Stimulated activated CD4-positive, alpha-beta T cell treated with anti-CD3 and anti-CD28 coated beads, Interleukin-1b, Interleukin-23, amount 100 ng/mL, for 48 hours (primary cell): ENCODE data around the gene STK17B.
"Not testable (repeated sequence)": the region's sequence is repeated elsewhere in the genome, so short reads cannot be mapped to it uniquely, and the experiment has no call there.

Source experiments
- DNase-seq: peaks from one replicate; pipeline ENCODE4 v3.0.0-alpha.2; 2020

STK17B gene

DNA sequence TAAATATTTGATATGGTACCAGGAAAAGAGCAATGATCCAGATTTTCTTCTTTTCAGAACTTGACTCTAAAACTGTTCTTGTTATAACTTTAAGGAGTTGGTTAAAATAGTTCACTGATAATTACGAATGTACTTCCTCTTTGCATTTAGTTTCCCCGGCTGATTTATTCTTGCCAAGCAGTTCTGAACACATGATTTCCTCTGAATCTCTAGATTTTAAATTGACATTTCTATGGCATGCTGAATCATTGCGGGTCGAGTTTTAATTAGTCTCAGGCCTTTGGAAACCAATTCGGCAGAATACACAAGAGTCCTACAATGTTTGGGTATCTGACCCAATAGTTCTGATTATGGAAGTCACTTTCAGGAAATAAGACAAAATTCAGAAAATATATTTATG lies 65.4 kb downstream of the STK17B start:
- DNase-seq = no peak

DNA sequence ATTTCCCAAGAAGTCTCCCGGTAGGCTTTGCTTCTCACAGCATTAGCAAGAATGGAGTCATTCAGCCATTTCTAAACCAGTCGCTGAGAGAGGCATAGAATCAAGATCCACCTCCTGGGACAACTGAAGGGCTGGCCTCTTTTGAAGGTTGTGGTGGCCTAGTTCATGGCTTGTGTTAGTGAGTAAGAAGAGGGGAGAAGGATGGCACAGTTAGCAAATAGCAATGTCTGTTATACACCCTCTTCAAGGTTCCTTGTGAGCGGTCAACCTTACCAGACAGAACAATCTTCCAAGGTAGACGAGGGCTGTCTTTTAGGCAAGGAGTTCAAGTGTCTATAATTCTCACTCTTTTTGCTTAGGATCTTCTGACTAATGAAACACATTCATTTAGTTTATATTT lies 67.3 kb downstream of the STK17B start:
- DNase-seq = no peak

DNA sequence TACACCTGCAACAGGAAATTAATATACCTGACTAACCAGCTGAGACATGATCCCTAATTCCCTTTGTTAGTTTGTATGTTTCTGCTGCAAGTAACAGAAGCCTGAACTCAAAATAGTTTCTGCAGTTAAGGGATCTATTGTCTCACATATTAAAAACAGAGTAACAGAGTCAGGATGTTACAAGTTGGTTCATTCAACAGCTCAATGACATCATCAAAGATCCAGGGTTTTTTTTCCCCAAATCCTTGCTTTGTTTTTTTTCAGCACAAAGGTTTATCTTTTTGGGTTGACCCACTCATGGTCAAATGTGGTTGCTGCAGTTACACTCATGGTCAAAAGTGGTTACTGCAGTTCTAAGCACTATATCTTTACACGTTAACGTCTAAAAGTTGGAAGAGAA lies 67.8 kb downstream of the STK17B start:
- DNase-seq = no peak

DNA sequence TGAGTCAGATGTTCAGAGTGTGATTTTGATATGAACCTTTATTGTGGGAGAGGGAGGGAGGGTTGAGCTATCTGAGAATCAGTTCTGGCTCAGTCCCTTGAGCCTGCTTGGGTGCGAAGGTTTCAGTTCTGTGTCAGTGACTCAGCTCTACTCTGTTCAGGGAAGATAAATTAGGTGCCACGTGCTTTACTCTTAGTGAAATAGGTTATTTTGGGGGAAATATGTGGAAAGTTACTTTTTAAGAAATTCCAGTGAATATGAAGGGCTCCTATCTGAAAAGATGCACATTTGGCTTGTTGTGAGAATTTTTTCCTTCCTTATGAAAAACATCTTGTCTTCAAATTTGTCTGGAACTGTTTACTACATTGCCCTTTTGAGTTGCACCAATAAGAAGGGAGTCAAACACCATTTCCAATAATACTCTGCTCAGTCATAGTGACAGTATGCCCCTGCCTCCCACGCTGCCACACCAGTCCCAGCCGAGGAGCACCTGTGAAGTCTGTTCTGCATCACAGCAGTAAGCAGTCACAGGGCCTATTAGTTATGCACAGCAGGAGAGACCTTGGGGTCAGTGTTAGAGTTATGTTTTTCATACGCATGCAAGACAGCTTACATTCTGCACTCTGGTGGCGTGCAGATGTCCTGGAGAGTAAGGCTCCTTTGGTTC lies 69.9 kb downstream of the STK17B start:
- DNase-seq = peak; percentile 77

DNA sequence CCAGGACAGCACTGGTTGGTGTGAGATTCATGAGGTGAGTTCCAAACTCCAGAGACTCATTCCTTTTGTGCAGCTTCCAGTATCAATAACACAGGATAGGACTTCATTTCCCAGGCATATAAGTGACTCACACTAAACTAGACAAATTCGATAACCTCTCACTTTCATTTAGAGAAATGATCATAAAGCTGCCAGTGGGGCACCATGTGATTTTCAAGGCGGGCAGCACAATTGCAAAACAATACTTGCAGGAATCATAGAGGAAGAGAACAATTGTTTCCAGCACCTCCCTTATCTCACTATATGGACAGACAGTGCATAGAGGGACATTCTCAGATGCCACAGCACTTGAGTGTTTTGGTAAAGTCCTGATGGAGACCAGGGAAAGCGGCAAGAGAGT lies 71.5 kb downstream of the STK17B start:
- DNase-seq = no peak

DNA sequence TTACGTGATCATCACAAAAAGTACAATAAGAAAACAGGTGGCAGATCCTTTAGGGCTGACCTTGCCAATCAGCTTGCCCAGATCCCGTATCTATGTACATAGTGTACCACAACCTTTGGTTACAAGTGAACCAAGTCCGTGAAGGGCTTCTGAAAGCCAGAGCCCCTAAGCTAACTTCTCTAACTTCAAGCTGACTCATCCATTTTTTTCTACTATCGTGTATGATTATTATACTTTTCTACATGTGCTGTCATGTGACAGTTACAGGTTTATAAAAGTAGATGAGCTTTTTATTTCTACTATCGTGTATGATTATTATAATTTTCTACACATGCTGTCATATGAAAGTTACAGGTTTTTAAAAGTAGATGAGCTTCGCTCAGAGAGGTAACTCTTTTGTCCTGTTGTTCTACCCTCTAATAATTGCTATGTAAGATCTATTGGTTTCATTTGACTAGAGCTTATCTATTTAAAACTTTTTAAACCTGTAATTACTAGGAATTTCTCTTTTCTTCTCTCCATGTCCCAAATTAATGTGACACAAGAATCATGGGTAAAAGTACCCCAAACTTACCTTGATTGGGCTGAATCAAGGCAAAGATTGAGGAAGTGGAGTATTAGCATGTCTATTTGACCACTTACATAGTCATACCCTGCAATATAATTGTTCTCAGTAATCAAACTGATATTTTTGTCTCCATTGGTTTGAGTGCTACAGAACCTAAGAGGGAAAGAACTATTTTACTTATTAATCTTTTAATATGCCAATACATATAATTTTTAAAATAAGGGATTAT lies 73.3 kb downstream of the STK17B start:
- no peak for DNase-seq

DNA sequence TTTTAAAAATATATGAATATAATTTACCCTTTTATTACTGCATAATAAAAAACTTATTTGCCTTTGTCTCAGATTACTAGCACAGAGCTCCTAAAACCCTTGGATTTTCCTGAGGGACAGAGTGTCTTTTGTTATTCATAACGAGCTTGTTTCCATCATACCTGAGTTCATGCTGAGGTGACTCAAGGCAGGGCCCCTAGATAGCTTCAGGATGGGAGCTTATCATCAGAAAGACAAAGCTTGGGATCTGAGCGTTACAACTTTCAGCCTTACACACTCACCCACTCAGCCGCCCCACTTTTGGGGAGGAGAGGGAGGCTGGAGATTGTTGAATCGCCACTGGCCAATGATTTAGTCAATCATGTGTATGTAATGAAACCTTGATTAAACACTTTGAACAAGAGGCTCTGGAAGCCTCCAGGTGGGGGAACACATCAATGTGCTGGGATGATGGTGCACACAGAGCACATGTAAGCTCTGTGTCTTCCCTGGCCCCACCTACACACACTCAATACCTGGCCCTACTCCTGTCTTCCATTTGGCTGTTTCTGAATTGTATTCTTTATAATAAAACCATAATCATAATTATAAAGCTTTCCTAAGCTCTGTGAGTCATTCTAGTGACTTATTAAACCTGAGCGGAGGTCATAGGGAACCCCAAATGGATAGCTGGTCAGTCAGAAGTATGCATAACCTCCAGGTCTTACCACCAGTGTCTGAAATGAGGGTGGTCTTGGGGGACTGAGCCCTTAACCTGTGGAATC lies 74.2 kb downstream of the STK17B start:
- no peak for DNase-seq

DNA sequence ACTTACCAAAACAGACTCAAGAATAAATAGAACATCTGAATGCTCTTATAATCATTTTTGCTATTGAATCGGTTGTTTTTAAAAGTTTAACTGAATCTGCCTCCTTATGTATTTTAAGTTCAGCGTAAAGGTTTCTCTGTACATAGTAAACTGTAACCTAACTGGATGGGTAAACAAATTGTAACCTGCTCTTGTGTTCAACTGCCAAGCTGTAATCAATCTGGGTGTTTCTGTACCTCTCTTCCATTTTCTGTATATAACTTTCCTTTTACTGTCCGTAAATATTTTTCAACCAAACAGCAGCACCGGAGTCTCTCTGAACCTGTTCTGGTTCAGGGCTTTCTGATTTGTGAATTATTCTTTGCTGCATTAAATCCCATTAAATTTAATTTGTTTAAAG lies 75.1 kb downstream of the STK17B start:
- DNase-seq = no peak

DNA sequence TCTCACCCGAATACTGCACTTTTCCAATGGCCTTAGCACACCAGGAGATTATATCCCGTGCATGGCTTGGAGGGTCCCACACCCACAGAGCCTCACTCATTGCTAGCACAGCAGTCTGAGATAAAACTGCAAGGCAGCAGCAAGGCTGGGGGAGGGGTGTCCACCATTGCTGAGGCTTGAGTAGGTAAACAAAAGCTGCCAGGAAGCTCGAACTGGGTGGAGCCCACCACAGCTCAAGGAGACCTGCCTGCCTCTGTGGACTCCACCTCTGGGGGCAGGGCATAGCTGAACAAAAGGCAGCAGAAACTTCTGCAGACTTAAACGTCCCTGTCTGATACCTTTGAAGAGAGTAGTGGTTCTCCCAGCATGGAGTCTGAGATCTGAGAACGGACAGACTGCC lies 81.9 kb downstream of the STK17B start:
- not testable (repeated sequence) for DNase-seq

DNA sequence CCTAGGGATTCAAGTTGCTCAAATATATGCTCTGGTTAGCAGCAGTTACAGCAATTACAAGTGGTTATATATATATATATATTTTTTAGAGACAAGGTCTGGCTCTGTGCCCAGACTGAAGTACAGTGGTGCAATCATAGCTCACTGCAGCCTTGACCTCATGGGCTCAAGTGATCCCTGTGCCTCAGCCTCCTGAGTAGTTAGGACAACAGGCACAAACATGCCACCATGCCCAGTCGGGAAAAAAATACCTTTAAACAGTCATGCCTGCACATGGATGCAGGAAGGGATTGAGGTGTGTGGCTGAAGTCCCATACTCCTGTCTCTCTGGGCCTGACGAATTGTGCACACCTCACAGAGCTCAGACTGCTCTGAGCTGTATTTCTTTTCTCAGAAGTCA lies 83.2 kb downstream of the STK17B start:
- DNase-seq = no peak

DNA sequence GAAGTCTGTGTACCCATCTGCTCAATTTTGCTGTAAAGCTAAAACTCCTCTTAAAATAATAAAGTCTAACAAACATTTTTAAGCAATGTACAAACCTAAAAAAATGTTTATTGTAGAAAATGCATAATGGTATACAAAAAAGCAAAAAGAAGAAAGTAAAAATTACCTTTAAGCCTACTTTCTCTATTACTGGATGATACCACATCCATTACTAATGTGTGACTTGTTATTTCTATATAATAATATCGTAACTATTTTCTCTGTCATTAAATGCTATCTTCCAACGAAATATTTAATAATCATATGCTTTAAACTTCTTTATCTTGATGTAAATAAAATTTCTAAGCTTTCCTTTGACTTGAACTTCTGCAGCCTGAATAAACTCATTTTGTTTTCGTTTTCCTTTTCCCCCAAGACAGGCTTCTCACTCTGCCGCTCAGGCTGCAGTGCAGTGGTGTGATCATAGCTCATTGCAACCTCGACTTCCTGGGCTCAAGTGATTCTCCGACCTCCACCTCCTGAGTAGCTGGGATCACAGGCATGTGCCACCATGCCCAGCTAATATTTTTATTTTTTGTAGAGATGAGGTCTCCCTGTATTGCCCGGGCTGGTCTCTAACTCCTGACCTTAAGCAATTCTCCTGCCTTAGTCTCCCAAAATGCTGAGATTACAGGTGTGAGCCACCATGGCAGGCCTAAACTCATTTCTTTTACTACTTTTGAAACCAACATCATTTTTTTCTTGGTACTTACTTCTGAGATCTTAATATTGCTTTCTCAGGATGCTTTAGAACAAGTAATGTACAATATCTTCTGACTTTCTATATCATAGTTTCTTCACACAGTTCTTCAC lies 84.6 kb downstream of the STK17B start:
- DNase-seq = no peak

DNA sequence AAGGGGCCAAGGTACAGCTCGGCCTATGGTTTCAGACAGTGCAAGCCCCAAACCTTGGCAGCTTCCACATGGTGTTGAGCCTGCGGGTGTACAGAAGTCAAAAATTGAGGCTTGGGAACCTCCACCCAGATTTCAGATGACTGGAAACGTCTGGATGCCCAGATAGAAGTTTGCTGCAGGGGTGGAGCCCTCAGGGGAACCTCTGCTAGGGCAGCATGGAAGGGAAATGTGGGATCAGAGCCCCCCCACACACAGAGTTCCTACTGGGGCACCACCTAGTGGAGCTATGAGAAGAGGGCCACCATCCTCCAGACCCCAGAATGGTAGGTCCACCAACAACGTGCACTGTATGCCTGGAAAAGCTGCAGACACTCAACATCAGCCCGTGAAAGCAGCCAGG lies 87.8 kb downstream of the STK17B start:
- no peak for DNase-seq
